Stimulated activated CD4-positive, alpha-beta T cell treated with anti-CD3 and anti-CD28 coated beads, Interleukin-12 subunit alpha, Interleukin-12 subunit beta, amount 100 ng/mL, for 24 hours (primary cell): ENCODE data around the gene PARN.
A peak's percentile ranks its signal among the peaks of the same experiment; 100 is the strongest.
"Not testable (repeated sequence)": the region's sequence is repeated elsewhere in the genome, so short reads cannot be mapped to it uniquely, and the experiment has no call there.

Experiments used
- DNase-seq, 2 experiments: peaks; one replicate each; pipeline ENCODE4 v3.0.0-alpha.2; 2020; ENCODE audit warnings: low read depth in 2 of 2

Gene PARN, protein sequence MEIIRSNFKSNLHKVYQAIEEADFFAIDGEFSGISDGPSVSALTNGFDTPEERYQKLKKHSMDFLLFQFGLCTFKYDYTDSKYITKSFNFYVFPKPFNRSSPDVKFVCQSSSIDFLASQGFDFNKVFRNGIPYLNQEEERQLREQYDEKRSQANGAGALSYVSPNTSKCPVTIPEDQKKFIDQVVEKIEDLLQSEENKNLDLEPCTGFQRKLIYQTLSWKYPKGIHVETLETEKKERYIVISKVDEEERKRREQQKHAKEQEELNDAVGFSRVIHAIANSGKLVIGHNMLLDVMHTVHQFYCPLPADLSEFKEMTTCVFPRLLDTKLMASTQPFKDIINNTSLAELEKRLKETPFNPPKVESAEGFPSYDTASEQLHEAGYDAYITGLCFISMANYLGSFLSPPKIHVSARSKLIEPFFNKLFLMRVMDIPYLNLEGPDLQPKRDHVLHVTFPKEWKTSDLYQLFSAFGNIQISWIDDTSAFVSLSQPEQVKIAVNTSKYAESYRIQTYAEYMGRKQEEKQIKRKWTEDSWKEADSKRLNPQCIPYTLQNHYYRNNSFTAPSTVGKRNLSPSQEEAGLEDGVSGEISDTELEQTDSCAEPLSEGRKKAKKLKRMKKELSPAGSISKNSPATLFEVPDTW

GRCh38 chr16:14629919-14630619 lies at the start of gene PARN:
PARN (minus strand) TSS chr16:14630260; CDS start chr16:14630125, 135 bp downstream.
- DNase-seq: peak; percentile 89 to 97

DNA sequence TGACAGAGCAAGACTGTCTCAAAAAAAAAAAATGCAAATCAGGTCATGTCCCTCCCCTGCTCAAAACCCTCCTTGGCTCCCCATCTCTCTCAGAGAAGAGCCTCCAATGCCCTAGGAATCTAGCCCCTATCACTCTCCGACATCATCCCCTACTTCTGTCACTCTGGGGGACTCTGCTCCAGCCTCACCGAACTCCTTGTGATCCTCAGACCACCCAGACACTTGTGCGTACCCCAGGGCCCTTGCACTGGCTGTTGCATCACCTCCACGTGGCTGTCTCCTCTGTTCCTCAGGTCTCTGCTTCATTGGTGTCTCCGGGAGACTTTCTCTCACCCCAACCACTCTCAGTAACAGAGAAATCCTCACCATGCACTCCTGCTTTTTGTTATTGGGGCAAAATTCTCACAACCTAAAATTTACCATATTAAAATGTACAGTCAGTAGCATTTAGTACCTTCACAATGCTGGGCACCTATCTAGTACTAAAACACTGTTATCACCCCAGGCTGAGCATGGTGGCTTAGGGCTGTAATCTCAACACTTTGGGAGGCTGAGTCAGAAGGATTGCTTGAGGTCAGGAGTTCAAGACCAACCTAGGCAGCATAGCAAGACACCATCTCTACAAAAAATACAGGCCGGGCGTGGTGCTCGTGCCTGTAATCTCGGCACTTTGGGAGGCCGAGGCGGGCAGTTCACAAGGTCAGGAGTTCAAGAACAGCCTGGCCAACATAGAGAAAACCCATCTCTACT lies 48.9 kb upstream of the PARN start:
- DNase-seq: no peak

GRCh38 chr16:14677627-14678026 lies 47.6 kb upstream of the PARN start:
- DNase-seq: no peak

DNA sequence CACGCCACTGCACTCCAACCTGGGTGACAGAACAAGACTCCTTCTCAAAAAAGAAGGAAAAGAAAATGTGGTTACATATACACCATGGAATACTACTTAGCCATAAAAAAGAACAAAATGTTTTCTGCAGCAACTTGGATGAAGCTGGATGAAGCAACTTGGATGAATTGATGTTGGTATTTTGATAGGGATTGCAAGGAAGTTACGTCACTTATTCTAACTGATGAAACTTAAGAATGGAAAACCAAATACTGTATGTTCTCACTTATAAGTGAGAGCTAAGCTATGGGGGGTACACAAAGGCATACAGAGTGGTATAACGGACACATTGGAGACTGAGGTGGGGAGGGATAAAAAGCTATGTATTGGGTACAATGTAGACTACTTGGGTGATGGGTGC lies 46.6 kb upstream of the PARN start:
- no peak for DNase-seq

GRCh38 chr16:14672403-14672971 lies 42.4 kb upstream of the PARN start:
- DNase-seq: no peak

GRCh38 chr16:14669776-14670175 lies 39.7 kb upstream of the PARN start:
- DNase-seq: no peak

GRCh38 chr16:14668556-14669223 lies 38.6 kb upstream of the PARN start:
- DNase-seq: no peak

DNA sequence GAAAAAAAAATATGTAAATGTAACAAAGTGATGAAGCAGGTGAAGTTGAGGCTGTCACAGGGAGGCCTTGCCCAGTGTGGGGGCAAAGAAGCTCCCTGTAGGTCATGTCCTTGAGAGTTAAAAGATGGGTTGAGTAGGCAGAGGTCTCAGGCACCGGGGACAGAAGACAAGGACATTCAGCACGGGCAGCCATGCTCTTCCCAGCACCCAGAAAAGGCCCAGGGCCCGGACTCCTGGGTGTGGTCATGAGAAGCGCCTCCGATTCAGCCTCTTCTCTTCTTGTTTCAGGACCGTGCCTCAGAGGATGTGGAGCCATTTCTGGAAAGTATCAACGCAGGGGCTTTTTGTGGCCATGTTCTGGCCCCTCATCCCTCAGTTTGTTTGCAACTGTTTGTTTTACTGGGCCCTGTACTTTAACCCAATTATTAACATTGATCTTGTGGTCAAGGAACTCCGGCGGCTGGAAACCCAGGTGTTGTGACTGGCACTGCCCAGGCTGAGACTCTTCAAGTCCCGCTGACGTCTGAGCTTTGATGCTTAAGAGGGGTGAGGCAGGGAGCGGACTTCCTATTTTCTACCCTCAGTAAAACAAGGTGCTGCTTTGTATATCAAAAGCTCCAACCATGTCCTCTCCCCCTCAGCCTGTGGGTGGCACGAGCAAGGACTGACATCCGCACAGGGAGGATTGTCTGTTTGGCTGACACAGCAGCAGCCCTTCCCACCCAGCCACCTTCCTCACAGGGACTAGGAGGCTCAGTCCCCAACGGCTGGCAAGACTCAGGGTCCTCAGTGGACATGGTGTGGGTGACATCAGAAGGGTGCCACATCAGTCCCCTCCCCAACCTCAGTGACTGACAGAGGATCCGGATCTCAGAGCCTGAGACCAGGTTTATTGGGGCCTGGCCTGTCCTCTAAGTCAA lies 37.5 kb upstream of the PARN start:
- no peak for DNase-seq

- no peak for DNase-seq
Observed at GRCh38 chr16:14658063-14658462, 28.0 kb upstream of the PARN start.

DNA sequence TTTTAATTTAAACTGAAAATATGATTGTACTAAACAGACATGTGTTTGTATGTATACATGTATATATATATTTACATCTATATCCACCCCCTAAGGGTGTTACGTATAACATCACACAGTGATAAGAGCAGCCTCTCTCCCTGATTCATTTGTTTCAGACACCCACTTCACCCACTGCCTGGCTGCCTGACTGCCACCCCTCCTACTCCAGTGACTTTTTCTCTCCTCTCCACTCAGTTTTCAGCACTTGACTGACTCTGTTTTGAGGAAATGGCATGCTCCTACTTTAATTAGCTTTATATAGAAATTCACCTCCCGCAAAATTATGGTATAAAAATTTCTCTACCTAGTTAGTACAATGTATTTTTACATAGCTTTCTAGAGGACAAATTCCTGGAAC lies 22.7 kb upstream of the PARN start:
- DNase-seq: no peak

GRCh38 chr16:14650629-14651028 lies 20.6 kb upstream of the PARN start:
- no peak for DNase-seq

- DNase-seq: no peak
Observed at GRCh38 chr16:14649816-14650215, 19.8 kb upstream of the PARN start.

DNA sequence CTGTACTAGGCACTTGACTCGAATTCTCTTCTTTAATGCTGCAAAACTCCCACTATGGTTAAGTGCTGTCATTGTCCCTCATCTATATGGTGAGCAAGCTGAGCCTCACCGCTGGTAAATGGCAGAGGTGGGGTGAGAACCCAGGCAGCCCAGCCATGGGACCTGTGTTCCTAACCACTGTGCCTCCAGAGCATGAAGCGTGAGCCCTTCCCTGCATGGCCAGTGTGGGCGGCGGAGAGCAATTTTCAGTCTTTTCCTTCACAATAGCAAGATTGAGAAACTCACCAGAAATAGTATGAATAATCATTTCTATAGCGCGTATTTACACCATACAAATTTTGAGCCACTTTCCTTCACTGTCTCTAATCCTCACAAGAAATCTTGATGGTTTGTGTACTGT lies 11.9 kb upstream of the PARN start:
- no peak for DNase-seq

DNA sequence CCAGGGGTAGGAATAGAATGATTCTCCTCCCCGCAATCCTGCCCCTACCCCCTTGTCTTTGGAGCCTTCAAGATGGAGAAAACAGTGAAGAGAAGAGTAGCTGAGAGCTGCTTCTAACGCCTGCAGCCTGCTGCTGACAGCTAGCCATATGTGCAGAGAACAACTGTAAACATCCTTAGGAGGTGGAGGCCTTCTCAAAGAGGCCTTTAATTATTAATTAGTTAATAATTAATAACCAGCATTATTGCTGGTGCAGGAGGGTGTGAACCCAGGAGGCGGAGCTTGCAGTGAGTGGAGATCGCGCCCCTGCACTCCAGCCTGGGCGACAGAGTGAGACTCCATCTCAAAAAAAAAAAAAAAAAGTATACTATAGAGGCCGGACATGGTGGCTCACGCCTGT lies 11.1 kb upstream of the PARN start:
- no peak for DNase-seq

GRCh38 chr16:14640538-14640937 lies 10.5 kb upstream of the PARN start:
- no peak for DNase-seq

GRCh38 chr16:14636951-14637240 lies 6.8 kb upstream of the PARN start:
- not testable (repeated sequence) for DNase-seq

GRCh38 chr16:14636179-14636950 lies 6.3 kb upstream of the PARN start:
- DNase-seq: not testable (repeated sequence)

DNA sequence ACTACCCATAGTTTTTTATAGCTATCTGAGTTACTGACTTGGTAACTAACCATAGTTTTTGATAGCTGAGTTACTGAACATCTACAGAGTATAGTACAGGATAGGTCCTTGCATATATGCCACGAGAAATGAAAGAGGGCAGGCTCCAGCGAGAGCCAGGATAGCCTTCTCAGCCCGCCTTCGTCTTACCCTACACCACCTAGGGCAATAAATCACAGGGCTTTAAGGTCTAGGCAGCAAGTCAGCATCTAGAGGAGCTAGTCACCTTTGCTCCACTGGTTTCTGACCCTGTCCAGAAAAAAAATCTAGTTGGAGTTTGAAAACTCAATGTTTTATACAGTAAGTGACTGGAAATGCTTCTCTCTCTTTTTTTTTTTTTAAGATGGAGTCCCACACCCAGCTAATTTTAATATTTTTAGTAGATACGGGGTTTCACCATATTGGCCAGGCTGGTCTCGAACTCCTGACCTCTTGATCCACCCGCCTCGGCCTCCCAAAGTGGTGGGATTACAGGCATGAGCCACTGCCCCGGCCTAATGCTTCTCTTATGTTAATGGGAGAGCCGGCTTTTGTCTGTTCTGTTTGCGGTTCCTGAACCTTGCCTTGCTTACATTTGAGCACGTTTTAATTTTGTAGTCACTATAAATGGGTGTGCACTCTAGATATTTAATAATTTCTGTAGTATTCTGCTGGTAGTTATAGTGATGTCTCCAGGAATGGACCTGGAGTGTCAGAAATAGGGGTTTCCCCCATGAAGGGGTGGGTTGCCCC lies 5.5 kb upstream of the PARN start:
- DNase-seq: no peak

- no peak for DNase-seq
Observed at GRCh38 chr16:14634389-14634725, 4.3 kb upstream of the PARN start.
